ENCODE measurements around the gene C4orf50.

- TF ChIP-seq, protein P1, sequence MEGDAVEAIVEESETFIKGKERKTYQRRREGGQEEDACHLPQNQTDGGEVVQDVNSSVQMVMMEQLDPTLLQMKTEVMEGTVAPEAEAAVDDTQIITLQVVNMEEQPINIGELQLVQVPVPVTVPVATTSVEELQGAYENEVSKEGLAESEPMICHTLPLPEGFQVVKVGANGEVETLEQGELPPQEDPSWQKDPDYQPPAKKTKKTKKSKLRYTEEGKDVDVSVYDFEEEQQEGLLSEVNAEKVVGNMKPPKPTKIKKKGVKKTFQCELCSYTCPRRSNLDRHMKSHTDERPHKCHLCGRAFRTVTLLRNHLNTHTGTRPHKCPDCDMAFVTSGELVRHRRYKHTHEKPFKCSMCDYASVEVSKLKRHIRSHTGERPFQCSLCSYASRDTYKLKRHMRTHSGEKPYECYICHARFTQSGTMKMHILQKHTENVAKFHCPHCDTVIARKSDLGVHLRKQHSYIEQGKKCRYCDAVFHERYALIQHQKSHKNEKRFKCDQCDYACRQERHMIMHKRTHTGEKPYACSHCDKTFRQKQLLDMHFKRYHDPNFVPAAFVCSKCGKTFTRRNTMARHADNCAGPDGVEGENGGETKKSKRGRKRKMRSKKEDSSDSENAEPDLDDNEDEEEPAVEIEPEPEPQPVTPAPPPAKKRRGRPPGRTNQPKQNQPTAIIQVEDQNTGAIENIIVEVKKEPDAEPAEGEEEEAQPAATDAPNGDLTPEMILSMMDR (IDR thresholded peaks at IDR 0.05) = no peak
- no peak for TF ChIP-seq POLR2AphosphoS5 (IDR thresholded peaks at IDR 0.05; ENCODE audit: insufficient read depth in 1 of 2, low read depth in 1 of 2)
Observed at GRCh38 chr4:5928274-5928673, 90.0 kb downstream of the C4orf50 start.

Measured in vagina (tissue), 2 donors.